ENCODE measurements around the gene PRG2.
"Not testable (repeated sequence)": the region's sequence is repeated elsewhere in the genome, so short reads cannot be mapped to it uniquely, and the experiment has no call there.

DNA sequence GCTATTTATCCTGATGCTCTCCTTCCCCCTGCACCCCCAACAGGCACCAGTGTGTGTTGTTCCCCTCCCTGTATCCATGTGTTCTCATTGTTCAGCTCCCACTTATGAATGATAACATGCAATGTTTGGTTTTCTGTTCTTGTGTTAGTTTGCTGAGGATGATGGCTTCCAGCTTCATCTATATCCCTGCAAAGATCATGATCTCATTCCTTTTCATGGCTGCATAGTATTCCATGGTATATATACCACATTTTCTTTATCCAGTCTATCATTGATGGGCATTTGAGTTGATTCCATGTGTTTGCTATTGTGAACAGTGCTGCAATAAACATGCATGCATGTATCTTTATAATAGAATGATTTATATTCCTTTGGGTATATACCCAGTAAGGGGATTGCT is 29.0 kb downstream of the PRG2 start:
- TF ChIP-seq, protein P1, sequence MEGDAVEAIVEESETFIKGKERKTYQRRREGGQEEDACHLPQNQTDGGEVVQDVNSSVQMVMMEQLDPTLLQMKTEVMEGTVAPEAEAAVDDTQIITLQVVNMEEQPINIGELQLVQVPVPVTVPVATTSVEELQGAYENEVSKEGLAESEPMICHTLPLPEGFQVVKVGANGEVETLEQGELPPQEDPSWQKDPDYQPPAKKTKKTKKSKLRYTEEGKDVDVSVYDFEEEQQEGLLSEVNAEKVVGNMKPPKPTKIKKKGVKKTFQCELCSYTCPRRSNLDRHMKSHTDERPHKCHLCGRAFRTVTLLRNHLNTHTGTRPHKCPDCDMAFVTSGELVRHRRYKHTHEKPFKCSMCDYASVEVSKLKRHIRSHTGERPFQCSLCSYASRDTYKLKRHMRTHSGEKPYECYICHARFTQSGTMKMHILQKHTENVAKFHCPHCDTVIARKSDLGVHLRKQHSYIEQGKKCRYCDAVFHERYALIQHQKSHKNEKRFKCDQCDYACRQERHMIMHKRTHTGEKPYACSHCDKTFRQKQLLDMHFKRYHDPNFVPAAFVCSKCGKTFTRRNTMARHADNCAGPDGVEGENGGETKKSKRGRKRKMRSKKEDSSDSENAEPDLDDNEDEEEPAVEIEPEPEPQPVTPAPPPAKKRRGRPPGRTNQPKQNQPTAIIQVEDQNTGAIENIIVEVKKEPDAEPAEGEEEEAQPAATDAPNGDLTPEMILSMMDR (conservative IDR thresholded peaks at IDR 0.05) = not testable (repeated sequence)
- TF ChIP-seq ZFX (IDR thresholded peaks at IDR 0.05) = not testable (repeated sequence)

Measured in C4-2B (cell line).